Occipital lobe (tissue), 2 donors: ENCODE results near the gene CCDC88B. TPM values are rescaled to one million over a fixed set of nuclear protein-coding genes. Genes with fewer than 3 reads are reported as not detected.
"Not testable (repeated sequence)": the region's sequence is repeated elsewhere in the genome, so short reads cannot be mapped to it uniquely, and the experiment has no call there.

Experiments used
- DNase-seq: peaks from one replicate; lab custom pipeline; 2025; lab: John Stamatoyannopoulos, UW
- total RNA-seq: library from RNA; depleted of rRNA; stranded (reverse); fragments of >200 nt; gene quantifications from one replicate; pipeline ENCODE4 v1.2.3, GENCODE V29; 2014

Gene CCDC88B
- total RNA-seq, 1 donor from 2014 or later, result 1.4 TPM

DNA sequence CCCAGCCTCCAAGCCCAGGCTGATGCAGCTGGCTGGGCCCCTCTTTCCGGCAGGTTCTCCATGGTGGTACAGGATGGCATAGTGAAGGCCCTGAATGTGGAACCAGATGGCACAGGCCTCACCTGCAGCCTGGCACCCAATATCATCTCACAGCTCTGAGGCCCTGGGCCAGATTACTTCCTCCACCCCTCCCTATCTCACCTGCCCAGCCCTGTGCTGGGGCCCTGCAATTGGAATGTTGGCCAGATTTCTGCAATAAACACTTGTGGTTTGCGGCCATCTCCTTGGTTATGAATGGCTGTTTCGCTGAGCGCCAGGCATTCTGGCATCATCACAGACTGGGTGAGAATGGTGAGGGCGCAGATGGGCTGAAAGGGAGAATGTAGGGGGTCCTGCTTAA, 18.5 kb upstream of the CCDC88B start:
- no peak for DNase-seq

DNA sequence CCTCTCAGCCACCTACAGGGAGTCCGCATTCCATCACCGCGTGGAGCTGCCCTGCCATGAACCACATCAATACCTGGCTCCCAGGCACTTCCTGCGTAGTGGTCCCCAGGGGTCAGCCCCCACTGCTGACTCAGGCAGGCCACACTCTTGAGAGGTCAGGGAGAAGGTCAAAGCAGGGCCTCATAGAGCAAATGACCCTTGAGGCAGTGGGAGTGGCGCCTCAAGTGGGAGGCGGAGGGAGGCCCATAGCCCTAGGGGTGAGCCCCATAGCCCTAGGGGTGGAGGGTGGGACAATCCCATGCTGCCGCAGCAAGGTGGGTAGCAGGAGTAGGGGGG, 17.1 kb upstream of the CCDC88B start:
- no peak for DNase-seq

- DNase-seq, result no peak
These were observed 16.6 kb upstream of the CCDC88B start for GRCh38 chr11:64323373-64323772.

DNA sequence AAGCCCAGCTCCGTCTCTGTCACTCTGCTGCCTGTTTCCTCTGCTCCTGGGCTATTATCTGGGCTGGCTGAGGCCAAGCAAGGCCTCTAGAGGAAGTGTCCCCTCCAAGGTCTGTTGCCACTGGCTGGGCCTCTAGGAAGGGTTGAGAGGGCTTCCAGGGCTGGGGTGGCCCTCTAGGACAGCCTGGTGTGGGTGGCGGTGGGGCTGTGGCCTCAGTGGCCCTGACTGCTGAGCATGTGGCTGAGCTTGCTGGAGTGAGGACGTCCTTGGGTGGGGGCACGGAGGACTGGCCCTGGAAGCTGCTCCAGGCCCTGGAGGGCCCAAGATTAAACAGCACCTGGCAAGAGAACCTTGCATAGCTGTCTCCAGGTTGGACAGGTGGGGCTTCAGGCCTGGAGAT, 16.0 kb upstream of the CCDC88B start:
- not testable (repeated sequence) for DNase-seq

GRCh38 chr11:64324692-64325469, 15.1 kb upstream of the CCDC88B start:
- DNase-seq, result no peak

- DNase-seq, result no peak
These were observed 12.6 kb upstream of the CCDC88B start for GRCh38 chr11:64327375-64327774.

- DNase-seq, result no peak
These were observed 12.0 kb upstream of the CCDC88B start for GRCh38 chr11:64327993-64328392.

GRCh38 chr11:64330888-64331287, 9.1 kb upstream of the CCDC88B start:
- no peak for DNase-seq

- DNase-seq, result no peak
These were observed 8.2 kb upstream of the CCDC88B start for GRCh38 chr11:64331569-64332371.

DNA sequence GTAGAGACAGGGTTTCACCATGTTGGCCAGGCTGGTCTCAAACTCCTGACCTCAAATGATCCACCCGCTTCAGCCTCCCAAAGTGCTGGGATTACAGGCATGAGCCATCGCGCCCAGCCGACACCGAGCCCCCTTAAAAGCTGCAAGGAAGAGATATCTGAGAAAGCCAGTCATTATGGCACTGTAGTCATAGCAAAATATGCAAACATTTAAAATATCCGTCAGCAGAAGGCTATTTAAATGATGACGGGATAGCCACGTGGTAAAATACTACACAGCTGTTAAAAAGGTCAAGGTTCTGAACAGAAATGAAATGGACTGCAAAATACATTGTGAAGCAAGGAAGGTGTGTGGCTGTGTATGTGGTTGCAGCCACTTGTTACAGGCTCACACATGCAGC, 6.4 kb upstream of the CCDC88B start:
- DNase-seq, result no peak

DNA sequence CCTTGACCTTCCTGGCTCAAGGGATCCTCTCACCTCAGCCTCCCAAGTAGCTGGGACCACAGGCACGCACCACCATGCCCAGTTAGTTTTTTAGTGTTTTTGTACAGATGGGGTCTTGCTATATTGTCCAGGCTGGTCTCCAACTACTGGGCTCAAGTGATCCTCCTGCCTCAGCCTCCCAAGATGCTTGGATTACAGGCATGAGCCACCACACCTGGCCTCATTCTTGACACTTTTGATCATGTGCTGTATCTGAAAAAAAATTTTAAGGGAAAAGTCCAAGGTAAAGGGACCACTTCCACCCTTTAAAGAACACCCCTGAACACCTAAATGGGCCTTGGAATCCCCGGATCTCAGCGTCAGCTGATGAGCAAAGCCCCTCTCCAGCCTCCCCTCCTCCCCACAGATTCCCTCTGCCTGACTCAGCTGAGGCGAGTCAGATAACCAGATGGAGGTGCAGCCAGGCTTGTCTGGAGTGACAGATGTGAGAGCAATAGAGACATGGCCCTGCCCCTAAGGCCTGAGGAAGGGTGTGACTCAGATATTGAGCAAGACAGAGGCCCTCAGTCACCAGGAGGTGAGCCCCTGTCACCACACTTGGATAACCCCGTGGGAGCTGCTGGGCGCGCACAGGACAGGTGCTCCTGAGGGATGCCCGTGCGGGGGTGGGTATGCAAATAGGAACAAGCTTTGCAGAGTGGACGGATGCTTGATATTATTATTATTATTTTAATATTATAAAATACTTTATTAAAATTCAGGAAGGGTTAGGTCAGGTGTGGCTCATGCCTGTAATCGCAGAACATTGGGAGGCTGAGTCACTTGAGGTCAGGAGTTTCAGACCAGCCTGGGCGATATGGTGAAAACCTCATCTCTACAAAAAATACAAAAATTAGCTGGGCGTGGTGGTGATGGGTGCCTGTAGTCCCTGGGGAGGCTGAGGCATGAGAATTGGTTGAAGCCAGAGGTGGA, 5.0 kb upstream of the CCDC88B start:
- DNase-seq, result no peak

DNA sequence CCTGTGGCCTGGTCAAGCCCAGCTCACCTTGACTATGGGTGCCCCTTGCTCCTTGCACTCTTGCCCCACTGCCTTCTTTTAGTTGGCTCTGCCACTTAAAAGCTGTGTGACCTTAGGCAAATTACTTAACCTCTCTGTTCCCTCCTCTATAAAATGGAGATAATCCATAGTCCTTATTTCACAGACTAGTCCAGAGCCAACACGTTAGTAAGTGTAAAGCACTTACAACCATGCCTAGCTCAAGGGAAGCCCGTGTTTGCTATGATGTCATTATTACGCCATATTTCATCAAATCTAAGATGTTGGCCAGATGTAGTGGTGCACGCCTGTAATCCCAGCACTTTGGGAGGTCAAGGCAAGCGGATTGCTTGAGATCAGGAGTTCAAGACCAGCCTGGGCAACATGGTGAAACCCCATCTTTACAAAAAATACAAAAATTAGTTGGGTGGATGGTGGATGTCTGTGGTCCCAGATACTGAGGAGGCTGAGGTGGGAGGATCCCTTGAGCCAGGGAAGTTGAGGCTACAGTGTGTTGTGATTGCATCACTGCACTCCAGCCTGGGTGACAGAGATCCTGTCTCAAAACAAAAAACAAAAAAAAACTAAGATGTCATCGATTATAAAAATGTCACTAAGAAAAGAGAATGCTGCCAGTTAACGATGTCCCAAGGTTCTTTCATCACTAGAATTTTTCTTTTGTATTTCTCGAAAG, 2.3 kb upstream of the CCDC88B start:
- DNase-seq, result no peak

DNA sequence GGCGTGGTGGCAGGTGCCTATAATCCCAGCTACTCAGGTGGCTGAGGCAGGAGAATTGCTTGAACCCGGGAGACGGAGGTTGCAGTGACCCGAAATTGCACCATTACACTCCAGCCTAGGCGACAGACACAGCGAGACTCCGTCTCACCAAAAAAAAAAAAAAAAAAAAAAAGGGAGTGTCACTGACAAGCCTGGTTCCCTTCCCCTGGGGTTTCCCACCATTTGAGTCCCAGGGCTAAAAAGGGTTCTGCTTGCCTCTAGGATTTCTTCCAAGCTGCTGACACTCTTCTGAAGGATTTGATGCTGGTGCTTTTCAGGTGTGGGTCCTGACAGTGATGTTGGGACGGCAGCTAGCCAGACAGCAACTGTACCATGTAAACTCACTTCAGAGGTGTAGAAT, 1.3 kb upstream of the CCDC88B start:
- no peak for DNase-seq

GRCh38 chr11:64339286-64339685, 718 bp upstream of the CCDC88B start:
- no peak for DNase-seq

- no peak for DNase-seq
These were observed 799 bp downstream of the CCDC88B start for GRCh38 chr11:64340671-64341335.

- no peak for DNase-seq
These were observed 1.4 kb downstream of the CCDC88B start for GRCh38 chr11:64341429-64341828.

DNA sequence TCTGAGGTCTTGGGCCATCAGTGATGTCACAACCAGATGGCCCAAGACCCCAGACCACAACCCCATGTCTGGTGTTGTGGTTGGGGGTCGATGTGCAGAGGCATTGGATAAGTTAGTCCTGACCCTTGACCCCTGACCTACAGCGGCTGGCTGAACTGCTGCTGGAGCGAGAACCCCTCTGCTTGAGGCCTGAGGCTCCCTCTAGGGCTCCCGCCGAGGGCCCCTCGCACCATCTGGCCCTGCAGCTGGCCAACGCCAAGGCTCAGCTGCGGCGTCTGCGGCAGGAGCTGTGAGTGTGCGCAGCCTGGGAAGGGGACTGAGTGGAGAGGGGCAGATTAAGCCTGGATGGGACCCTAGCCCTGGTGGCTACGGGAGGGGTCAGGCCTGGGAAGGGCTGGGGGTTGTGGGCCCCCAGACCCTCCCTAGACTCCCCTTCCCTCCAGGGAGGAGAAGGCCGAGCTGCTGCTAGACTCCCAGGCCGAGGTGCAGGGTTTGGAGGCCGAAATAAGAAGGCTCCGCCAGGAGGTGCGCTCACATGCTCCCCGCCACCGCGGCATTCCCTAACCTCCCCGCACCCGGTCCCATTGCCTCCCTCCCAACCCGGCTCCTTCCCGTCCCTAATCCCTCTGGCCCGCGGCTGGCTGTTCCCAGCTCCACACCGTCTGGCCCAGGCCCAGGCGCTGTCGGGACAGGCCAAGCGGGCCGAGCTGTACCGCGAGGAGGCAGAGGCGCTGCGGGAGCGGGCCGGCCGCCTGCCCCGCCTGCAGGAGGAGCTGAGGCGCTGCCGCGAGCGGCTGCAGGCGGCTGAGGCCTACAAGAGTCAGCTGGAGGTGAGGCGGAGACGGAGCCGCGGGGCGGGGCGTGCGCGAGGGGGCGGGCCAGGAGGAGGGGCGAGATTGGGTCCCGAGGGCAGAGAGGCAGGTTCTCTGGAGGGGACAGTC, 2.1 kb downstream of the CCDC88B start:
- peak; percentile 66 for DNase-seq

DNA sequence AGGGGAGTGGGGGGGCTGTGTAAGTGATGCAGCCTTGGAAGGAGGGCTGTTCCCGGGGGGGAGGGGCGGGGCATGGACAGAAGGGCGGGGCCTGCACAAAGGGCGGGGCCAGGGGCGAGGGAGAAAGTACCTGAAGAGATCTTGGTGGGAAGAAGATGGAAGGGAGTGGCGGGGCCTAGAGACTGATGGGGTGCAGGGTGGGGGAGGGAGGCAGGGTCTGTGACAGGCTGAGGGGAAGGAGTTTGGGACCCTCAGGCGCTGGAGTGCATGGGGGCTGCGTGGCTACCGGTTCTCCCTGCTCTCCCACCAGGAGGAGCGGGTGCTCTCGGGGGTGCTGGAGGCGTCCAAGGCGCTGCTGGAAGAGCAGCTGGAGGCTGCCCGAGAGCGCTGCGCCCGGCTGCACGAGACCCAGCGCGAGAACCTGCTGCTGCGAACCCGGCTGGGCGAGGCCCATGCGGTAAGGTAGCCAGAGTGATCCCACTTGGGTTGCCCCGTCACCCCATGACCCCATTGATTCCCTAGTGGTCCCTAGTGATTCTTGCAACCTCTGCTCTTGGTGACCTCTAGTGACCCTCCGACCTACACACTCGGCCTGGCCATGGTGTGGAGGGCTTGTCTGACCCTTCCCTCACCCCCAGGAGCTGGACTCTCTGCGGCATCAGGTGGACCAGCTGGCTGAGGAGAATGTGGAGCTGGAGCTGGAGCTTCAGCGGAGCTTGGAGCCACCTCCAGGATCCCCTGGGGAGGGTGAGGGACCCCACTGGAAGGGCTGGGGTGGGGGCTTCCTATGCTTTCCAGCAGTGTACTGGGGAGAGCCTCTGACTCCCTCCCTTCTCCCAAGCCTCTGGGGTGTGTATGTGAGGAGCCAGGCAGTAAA, 3.1 kb downstream of the CCDC88B start:
- DNase-seq, result no peak
